GM18861 (cell line): Measurements from ENCODE around the gene NRDC.
"Not testable (repeated sequence)": the region's sequence is repeated elsewhere in the genome, so short reads cannot be mapped to it uniquely, and the experiment has no call there.

Experiments used
- ATAC-seq: cut with Tn5 transposase; IDR thresholded peaks from one replicate; pipeline ENCODE4 v1.9.1; 2021; ENCODE audit not compliant: unreplicated experiment

The NRDC gene

DNA sequence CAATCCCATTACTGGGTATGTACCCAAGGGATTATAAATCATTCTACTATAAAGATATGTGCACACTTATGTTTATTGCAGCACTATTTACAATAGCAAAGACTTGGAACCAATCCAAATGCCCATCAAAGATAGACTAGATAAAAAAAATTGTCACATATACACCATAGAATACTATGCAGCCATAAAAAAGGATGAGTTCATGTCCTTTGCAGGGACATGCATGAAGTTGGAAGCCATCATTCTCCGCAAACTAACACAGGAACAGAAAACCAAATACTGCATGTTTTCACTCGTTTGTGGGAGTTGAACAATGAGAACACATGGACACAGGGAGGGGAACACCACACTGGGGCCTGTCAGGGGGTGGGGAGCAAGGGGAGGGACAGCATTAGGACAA is 16.2 kb upstream of the NRDC start:
- ATAC-seq = not testable (repeated sequence)

DNA sequence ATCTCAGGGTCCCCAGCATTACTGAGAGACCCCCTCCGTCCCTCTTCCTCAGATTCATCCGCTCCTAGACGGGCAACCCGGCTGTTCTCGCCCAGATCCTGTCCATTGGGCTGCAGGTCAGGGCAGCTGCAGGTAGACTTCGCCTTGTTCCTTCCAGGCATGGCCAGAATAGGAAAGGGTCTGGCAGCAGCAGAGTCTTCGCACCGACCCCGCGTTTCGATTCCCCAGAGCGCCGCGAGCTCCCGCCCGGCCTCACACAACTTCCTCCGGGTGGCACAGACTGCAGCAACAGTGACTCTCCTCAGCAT is 265 bp downstream of the NRDC start:
- no peak for ATAC-seq

DNA sequence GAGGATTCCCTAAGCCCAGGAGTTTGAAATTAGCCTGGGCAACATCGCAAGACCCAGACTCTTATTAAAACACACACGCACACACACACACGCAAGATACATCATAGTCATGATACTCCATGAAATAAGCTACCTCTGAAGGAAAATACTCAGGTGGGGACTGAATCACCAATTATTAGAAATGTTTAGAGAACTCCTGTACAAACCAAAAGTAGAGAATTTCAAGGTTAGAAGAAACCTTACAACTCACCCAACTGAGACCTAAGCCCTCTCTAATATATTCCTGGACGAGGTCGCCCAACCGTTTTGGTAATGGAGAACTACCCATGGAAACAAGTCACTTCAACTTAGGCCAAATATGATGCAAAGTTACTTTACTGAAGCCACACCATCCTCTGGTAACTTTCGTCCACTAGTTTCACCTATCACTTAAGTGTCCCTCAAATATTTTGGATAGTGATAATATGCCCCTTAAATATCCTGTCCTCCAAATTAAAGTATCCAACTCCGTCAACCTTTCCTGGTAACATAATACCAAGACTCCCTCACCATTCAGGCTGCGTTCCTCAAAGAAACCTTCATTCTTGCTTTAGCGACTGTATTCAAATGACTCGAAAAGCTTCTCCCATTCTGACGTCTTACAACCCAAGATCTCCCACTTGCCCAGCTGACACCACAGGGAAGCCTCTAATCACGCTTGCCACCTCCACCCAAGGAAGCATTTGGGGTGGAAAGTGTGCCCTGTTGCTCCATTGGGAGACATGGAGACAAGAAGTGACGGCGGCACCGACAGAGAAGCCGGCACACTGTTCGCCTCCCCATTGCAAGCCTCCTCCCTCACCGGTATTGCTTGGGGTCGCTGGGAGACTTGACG is 856 bp downstream of the NRDC start:
- no peak for ATAC-seq

DNA sequence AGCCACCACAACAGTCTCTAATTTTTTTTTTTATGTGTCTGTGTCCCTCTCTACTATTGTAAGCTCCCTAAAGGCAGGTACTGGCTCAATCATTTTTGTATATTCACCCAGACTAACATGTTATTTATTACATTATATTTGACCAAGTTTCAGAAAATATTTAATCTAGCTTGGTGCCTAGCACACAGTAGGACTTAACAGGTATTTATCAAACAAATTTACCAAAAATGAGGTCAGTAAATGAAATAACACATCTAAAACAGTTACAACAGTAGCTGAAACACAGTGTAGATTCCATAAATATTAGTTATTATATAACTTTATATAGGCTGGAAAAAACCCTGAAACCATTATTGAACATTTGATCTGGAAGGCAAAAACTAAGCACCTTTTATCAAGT is 2.7 kb downstream of the NRDC start:
- no peak for ATAC-seq

DNA sequence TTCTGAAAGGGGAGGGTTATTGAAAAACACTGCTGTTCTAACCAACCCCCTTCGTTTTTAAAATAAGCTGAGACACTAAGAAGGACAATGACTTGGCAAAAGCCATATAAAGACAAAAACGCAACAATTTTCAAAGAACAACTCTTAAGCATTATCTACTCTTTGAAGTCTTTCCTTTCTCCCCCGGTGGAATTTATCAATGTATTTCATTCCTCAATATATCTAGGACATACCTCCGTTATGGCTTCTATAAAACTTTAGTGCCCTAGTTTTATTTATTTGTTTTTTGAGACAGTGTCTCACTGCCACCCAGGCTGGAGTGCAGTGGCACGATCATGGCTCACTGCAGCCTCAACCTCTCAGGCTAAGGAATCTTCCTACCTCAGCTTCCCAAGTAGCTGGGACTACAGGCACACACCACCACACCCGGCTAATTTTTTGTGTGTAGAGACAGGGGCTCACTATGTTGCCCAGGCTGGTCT is 3.2 kb downstream of the NRDC start:
- ATAC-seq = no peak

DNA sequence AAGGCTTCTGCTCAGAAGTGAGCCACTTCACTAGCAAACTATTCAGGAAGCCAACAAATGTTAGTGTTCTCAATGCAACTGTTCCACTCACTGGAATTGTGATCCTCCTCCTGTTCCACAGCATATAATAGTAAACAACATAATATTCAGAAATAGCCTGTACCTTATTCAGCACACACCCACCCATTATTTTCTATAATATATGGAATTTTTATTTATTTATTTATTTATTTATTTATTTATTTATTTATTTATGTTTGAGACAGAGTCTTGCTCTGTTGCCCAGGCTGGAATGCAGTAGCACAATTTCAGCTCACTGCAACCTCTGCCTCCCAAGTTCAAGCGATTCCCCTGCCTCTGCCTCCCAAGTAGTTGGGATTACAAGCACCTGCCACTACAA is 5.3 kb downstream of the NRDC start:
- not testable (repeated sequence) for ATAC-seq

DNA sequence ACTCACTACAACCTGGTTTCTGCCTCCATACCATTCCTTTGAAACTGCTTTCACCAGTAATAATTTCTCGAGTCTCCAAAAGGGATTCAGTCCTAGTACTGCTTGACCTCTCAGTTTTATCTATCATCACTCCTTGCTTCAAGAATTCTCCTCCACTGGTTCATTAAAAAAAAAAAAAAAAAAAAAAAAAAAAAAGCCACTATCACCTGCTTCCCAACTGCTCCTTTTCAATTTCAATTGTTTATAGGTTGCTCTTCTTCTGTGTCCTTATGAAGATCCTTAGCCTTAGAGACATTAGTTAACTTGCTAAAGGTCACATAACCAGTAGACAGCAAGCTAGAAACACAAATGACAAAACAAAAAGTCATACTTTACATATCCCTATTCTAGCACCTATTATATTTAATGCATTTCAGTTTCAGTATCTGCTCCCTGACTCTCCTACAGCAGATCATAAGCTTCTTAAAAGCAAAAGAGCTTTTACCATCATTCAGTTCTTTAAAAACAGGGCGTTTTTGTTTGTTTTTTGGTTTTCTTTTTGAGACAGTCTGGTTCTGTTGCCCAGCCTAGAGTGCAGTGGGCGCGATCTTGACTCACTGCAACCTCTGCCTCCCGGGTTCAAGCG is 7.1 kb downstream of the NRDC start:
- no peak for ATAC-seq

DNA sequence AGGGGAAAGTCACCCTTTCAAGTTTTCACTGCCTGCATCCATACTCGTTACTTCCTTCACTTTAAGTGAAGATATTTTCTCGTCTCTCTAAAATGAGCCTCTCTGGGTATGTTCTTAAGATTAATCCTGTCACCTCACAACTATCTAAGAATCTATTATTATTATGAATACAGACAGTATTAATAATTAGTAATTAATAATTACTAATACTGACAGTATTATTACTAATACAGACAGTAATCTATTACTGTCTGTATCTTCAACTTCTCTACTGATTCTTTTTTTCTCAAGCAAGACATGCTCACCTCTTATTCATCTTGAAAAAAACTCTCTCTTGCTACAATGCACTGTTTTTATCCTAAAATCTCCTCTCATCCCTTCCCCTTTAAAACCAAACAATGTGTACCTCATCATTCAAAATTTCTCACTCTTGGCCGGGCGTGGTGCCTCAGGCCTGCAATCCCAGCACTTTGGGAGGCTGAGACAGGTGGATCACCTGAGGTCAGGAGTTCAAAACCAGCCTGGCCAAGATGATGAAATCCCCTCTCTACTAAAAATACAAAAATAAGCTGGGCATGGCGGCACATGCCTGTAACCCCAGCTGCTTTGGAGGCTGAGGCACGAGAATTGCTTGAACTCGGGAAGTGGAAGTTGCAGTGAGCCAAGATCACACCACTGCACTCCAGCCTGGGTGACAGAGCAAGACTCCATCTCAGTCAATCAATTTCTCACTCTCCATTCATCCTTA is 7.8 kb downstream of the NRDC start:
- no peak for ATAC-seq

DNA sequence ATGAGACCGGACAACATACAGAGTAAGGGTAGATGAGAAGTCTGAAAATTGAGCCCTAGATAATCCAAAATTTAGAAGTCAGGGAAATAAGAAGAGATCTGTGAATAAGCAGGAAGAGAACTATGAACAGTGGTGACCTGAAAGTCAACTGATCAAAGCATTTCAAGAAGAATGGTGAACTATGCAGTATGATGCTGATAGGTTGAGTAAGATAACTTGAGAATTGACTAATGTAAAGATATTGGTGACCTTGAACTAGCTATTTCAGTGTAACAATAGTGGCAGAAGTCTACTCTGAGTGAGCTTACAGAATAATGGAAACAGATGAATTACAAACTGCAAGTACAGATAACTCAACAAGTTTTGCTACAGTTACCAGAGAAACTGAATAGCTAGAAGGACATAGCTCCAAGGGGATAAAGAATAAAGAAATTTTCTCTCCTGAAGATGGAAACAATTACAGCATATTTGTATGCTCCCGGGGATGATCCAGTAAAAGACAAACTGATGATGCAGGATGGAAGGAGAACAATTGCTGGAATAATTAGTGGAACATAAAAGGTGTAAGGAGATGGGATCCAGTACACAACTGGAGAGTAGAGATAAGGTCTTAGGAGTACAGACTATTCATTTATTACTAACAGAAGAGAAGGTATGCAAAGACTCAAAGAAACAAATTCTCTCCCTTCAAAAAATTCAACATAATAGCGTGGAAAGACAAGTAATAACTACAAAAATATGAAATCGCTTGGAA is 10.9 kb downstream of the NRDC start:
- ATAC-seq = no peak

DNA sequence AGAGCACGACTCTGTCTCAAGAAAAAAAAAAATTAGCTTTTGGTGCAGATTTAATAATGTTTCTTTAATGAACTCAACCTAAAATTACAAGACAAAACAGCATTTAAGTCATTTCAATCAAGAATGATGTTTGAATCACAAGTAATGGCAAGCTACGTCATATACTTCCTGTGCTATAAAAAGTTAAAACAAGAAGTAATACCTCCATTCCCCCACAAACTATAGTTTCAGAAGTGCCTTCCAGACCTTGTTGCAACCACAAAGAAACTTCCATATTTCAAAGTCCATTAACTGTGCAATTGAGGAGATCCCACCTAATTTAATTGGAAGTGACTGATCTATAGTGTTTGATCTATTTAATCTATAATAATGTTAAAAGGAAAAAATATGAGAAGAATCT is 15.1 kb downstream of the NRDC start:
- ATAC-seq = peak; percentile 50

DNA sequence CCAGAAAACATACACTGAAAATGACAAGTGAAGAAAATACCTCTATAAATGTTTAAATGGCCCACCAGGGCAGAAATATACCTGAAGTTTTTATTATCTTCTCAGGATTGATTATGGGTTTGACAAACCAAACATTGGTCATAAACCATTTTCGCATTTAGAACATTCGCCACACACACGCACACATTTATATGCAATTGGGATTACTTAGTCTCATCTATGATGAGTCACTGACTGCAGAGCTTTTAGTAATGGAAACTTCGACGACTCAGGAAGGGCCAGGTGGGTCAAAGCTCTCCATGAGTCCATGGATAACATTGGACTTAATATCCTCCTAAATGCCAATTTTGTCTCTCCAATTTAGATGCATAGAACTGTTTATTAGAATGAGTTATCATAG is 16.9 kb downstream of the NRDC start:
- no peak for ATAC-seq

DNA sequence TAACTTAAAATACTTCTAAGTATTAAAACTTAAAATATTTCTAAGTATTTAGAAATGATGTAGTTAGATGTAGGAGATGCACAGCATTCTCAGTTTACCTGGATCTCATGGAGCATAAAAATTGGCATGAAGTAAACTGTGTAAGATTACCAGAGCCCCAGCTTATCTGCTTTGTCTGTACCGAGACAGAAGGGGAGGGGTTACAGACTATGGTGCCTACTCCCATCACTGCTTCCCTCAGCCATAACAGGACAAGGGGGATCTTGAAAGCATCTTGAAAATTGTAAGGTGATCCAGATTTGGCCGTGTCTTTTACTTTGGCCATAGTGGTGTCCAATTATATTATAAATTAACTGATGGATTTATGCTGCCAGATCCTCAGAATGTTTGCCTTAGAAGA is 18.8 kb downstream of the NRDC start:
- ATAC-seq = no peak

DNA sequence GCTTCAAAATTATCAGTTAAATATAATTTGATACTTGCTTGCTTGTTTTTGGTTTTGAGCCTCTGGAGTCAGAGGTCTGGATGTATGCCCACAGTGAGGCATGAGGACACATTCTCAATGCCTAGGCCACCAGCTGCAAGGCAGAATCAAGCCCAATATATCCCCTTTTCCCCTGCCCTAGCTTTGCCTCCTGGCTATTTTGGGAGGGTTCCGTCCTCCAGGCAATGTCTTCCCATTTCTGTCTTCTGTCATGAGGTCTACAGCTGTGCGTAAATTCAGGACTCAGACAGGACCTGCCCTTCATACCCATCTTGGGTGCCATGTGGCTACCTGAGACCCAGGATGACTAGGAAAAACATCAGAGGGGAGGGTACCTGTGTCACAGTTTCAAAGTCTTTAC is 19.2 kb downstream of the NRDC start:
- ATAC-seq = no peak

DNA sequence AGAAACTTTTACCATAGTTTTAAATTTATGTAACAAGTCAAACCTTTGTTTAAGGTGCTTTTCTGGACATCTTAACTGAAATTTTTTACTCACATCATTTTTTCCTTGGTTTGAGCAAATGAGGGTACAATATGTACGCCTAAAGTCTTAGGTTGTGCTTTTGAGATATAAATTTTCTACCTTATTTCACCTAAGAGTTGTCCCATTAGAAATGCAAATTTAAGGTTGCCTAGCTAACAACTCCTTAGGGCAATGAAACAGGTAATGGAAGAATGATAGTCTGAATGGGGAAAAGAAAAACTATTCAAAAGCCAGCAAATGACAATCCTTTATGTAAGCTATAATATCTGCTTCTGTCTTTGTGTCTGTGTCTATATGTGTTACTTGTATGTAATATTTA is 19.6 kb downstream of the NRDC start:
- no peak for ATAC-seq

DNA sequence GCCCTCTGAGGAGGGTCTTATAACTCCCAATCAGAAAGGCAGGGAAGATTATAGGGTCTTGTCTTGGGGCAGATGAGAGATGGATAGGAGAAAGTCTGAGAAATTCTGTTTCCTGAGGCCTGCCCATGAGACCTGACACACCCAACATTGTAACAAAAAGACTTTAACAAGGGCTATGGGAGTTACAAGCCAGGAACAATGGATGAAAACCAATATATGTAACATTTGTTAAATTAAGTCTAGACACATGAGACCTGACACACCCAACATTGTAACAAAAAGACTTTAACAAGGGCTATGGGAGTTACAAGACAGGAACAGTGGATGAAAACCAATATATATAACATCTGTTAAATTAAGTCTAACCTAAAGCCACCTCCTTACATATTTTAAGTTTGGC is 21.8 kb downstream of the NRDC start:
- no peak for ATAC-seq

DNA sequence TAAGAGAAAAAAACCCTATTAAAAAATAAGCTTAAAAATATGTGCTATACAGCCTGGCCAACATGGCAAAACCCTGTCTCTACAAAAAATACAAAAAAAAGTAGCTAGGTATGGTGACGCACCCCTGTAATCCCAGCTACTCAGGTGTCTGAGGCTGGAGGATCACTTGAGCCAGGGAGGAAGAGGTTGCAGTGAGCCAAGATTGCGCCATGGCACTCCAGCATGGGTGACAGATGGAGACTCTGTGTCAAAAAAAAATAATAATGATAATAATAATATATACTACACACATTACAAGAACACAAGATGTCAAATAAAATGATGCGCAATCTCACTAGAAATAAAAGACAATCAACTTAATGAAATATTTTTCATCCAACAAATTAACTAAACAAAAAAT is 22.9 kb downstream of the NRDC start:
- ATAC-seq = no peak

DNA sequence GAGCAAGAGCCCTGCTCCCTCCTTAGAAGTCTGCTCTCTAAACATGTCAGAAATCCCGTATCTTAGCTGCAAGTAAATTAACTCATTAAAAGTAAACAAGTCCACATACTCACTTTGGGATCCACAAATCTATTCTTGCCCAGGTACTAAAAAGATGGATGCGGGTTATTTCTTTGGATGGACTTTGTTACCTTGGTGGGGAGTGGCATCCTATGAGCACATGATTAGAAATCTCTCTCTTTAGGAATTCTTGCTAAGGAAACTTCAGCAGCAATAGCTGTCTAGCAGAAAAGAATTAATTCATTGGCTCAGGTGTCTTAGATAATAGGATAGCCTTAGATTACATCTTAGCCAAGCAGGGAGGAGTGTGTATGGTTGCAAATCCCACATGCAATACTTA is 25.2 kb downstream of the NRDC start:
- ATAC-seq = no peak

DNA sequence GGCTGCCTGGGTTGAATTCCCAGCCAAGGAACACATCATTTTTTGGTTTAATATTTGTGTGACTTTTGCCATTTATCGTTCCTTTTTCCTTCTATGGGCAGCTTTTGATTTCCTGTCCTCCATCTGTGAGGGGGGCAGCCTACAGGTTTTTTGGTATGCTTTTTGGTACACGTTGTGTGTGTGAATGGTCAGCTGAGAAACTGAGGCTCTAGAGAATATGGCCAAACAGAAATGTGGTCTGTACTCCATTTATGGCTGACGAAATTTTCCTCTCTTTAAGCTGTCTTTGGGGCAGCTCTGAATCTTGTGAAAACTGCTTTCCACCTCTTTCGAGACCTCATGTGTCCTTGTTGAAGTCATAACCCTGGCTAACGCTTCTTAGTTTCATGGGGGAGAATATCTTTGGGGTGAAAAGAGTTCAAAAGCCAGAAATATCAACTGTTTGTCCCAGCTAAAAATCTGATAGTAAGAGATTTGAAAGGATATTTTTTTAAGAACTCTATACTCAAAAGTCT is 26.6 kb downstream of the NRDC start:
- ATAC-seq = no peak

DNA sequence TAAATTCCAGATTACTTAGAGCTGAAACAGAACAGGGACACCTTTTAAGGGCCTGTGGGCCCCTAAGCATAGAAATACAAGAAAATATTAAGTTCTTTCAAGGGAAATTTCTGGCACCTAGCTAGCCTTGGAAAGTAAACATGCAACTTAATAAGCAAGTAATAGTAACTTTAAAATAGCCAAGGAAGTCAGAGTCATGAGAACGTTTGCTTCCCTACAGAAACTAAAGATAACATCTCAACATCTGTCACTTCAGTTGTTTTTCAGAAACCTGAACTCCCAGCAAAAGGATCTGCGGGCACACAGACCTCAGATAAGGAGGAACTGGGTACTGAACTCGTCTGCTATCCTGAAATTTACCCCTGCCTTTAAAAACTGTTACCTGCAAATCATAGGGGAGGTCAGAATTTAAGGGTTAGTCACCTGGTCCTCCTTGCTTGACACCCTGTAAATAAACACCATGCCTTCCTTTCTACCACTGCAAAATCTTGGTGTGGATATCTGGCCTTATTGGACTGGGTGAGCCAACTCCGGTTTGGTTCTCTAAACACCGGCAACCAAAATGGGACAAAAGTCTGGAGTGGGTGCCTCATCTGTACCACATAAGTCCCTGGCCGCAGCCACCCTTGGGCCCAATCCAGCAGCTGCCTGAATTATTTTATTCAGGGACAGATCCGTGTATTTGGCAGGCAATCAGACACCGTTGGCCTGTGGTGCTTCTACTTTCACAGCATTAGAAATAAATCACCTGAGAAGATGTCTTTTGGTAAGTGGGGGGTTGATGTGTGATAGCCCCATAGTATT is 27.9 kb downstream of the NRDC start:
- no peak for ATAC-seq

DNA sequence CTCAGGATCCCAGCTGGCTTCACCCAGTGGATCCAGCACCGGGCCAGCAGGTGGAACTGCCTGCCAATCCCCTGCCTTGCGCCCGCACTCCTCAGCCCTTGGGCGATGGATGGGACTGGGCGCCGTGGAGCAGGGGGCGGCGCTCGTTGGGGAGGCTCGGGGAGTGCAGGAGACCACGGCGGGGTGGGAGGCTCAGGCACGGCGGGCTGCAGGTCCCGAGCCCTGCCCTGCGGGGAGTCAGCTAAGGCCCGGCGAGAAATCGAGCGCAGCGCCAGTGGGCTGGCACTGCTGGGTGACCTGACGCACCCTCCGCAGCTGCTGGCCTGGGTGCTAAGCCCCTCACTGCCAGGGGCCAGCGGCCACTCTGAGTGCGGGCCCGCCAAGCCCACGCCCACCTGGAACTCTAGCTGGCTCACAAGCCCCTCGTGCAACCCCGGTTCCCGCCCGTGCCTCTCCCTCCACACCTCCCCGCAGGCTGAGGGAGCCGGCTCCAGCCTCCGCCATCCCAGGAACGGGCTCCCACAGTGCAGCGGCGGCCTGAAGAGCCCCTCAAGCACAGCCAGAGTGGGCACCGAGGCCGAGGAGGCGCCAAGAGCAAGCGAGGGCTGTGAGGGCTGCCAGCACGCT is 31.1 kb downstream of the NRDC start:
- ATAC-seq = no peak
